CD4-positive, alpha-beta T cell (primary cell): ENCODE measurements around the gene NKAIN2. TPM values are rescaled to one million over a fixed set of nuclear protein-coding genes. Genes with fewer than 3 reads are reported as not detected.

ENCODE experiments used
- ATAC-seq: fragments of 200-7000 bp; cut with Tn5 transposase; one replicate; pipeline ENCODE4 v1.10.0; 2022; ENCODE audit warnings: mild to moderate bottlenecking; ENCODE audit not compliant: poor library complexity
- CTCF ChIA-PET: fragments of 350-600 bp; sonication (Branson Sonifier 250); formaldehyde crosslinking; loops from one replicate; lab custom pipeline; 2021; ENCODE audit warnings: antibody characterized with exemption, inconsistent platforms; lab: Charles Lee
- POLR2A ChIA-PET: fragments of 350-600 bp; sonication (Branson Sonifier 250); formaldehyde crosslinking; loops from one replicate; lab custom pipeline; 2021; ENCODE audit warnings: antibody characterized with exemption, inconsistent platforms; lab: Charles Lee
- DNase-seq, 14 experiments: peaks; one replicate each; pipeline ENCODE4 v3.0.0-alpha.2; 2013 to 2020; ENCODE audit warnings: mixed read lengths in 2 of 14
- H3K27ac ChIP-seq, 2 donors: one replicate each; pipeline versions ENCODE4 v1.5.1 to v1.7.0; 2013; ENCODE audit warnings: low read length in 2 of 2, low read depth in 1 of 2, mild to moderate bottlenecking in 1 of 2
- H3K27me3 ChIP-seq, 2 experiments: 1 replicate in 1 of 2; 2 replicates in 1 of 2; pipeline versions ENCODE4 v1.6.1 to v1.7.0; 2013; ENCODE audit warnings: low read length in 2 of 2, control low read depth in 1 of 2, mild to moderate bottlenecking in 1 of 2, moderate library complexity in 1 of 2; ENCODE audit not compliant: insufficient read depth in 2 of 2, control insufficient read depth in 1 of 2
- H3K36me3 ChIP-seq: one replicate; pipeline ENCODE4 v1.6.1; 2013; ENCODE audit warnings: low read length, control low read depth; ENCODE audit not compliant: insufficient read depth
- H3K4me1 ChIP-seq: one replicate; pipeline ENCODE4 v1.6.1; 2013; ENCODE audit warnings: low read length, control low read depth; ENCODE audit not compliant: insufficient read depth
- H3K4me3 ChIP-seq: one replicate; pipeline ENCODE4 v1.5.1; 2013; ENCODE audit warnings: mild to moderate bottlenecking, low read length, moderate library complexity
- H3K9me3 ChIP-seq, 2 experiments: 1 replicate in 1 of 2; 2 replicates in 1 of 2; pipeline versions ENCODE4 v1.6.1 to v1.7.0; 2013; ENCODE audit warnings: low read length in 2 of 2, mild to moderate bottlenecking in 2 of 2, control low read depth in 1 of 2, moderate library complexity in 1 of 2; ENCODE audit not compliant: control insufficient read depth in 1 of 2, insufficient read depth in 1 of 2
- H3K27ac Mint-ChIP-seq: one replicate; pipeline ENCODE4 v1.8.0; 2020; ENCODE audit warnings: mixed read lengths
- H3K27me3 Mint-ChIP-seq: one replicate; pipeline ENCODE4 v1.8.0; 2021; ENCODE audit warnings: mixed read lengths
- H3K36me3 Mint-ChIP-seq: one replicate; pipeline ENCODE4 v1.8.0; 2021; ENCODE audit warnings: low read depth, mixed read lengths
- H3K4me1 Mint-ChIP-seq: one replicate; pipeline ENCODE4 v1.8.0; 2021; ENCODE audit warnings: low read depth, mixed read lengths
- H3K4me3 Mint-ChIP-seq: one replicate; pipeline ENCODE4 v1.8.0; 2020; ENCODE audit warnings: mild to moderate bottlenecking, mixed read lengths
- H3K9me3 Mint-ChIP-seq: one replicate; pipeline ENCODE4 v1.8.0; 2020; ENCODE audit warnings: mixed read lengths
- CTCF ChIP-seq: fragments of 200-600 bp; IDR thresholded peaks from one replicate; pipeline ENCODE4 v1.8.0; 2022; ENCODE audit warnings: antibody characterized with exemption, mild to moderate bottlenecking
- intact Hi-C, 2 experiments: fragments of 100-400 bp; cut with DNase I in 1 of 2; cut with micrococcal nuclease in 1 of 2; formaldehyde crosslinking; loops; one replicate each; pipeline versions ENCODE4 v1.15.1 to v1.9.0; 2023 to 2025; cut with DNase I, micrococcal nuclease
- total RNA-seq, 174 experiments: library from RNA in 2 of 174; stranded (reverse) in 2 of 174; gene quantifications; one replicate each; pipeline ENCODE4 v1.2.3 and lab custom pipeline; 2021 to 2026

The NKAIN2 gene
- total RNA-seq, 2 experiments from 2014 or later = not detected

- TF ChIP-seq CTCF = no peak
- CTCF ChIA-PET = no interaction called here
- H3K9me3 Mint-ChIP-seq = peaks cover 1% of the 10 kb centered on the region
Measured at GRCh38 chr6:124668028-124668427, 864.4 kb downstream of the NKAIN2 start.

DNA sequence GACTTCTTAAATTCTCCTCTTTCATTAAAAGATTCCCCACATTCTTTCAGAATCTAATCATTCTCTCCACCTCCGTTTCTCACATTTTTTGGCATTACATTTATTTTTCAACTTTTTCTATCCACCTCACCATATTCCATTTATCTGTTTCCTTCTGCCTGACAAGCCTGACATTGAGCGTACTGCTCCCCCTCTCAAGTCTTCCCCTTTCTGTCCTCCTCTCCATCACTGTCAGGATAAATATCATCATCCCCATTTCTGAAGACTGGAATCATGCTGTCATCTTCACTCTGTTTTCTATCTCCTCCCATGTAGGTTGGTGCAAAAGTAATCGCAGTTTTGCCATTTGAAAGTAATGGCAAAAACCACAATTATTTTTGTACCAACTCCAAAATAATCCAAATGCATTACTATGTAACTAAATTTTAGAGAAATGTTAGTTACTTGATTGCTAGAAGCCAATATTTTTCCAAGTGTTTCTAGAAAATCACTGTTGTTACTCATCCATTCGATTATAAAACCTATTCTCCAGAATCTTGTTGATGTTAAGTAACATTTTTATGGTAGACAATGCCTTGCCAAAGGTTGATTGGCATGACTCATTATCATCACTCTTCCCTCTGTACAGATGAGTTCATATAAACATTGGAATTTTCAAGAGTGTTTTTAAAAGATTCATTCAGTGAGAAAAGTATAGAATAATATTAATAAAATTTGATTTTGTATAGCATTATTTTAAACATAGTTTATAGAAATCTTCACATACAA, 866.2 kb downstream of the NKAIN2 start:
- Histone ChIP-seq H3K9me3 (no peaks in the 10 kb centered on the region), H3K4me1 (no peaks in the 10 kb centered on the region), H3K27ac (no peak overlapping the region), H3K27me3 (no peaks in the 10 kb centered on the region), H3K36me3 (no peaks in the 10 kb centered on the region), H3K4me3 (no peak overlapping the region)
- intact Hi-C loops = no loop called here
- ATAC-seq (no peak), DNase-seq (no peak)
- Mint-ChIP-seq H3K36me3 (no peaks in the 10 kb centered on the region), H3K9me3 (peaks cover 4% of the 10 kb centered on the region), H3K4me3 (no peak overlapping the region), H3K27ac (no peak overlapping the region), H3K27me3 (no peaks in the 10 kb centered on the region), H3K4me1 (no peaks in the 10 kb centered on the region)
- POLR2A ChIA-PET = no interaction called here
- no peak for TF ChIP-seq CTCF
- CTCF ChIA-PET = no interaction called here

More at GRCh38 chr6:124668028-124668427, 864.4 kb downstream of the NKAIN2 start:
- no peaks in the 10 kb centered on the region for H3K27me3 Mint-ChIP-seq
- intact Hi-C loops = no loop called here
- H3K4me1 Mint-ChIP-seq = no peaks in the 10 kb centered on the region
- POLR2A ChIA-PET = no interaction called here
- no peak for DNase-seq
- no peak overlapping the region for H3K4me3 Mint-ChIP-seq
- ATAC-seq = no peak
- no peaks in the 10 kb centered on the region for H3K4me1 ChIP-seq
- no peak overlapping the region for H3K4me3 ChIP-seq
- H3K27ac Mint-ChIP-seq = no peak overlapping the region
- H3K36me3 Mint-ChIP-seq = no peaks in the 10 kb centered on the region
- H3K9me3 ChIP-seq = peaks cover 0 to 5% of the 10 kb centered on the region in 2 experiments
- no peaks in the 10 kb centered on the region for H3K36me3 ChIP-seq
- H3K27ac ChIP-seq = no peak overlapping the region
- no peaks in the 10 kb centered on the region for H3K27me3 ChIP-seq

DNA sequence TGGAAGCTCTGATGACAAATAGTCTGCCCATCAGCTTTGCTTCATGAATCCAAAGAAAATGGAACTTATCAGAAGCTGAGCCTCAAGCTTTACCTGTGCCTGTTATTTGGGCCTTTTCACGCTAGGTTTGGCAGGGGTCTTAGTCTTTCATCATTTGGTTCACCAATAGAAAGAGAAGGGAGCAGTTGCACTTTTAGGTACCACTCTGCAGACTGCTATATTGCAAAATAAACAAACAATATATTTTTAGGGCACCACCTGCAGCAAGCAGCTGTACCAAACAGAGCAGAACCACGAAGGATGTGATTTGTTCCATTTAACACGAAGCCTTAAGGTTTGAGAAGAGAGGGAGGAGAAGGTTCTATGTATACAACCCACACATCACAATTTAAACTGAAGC, 867.1 kb downstream of the NKAIN2 start:
- ATAC-seq (no peak), DNase-seq (no peak)
- H3K4me3 ChIP-seq = no peak overlapping the region
- no peak overlapping the region for H3K27ac ChIP-seq
- TF ChIP-seq CTCF = no peak
- ChIA-PET CTCF (no interaction called here), POLR2A (no interaction called here)
- Mint-ChIP-seq H3K9me3 (peaks cover 4% of the 10 kb centered on the region), H3K36me3 (no peaks in the 10 kb centered on the region), H3K4me1 (no peaks in the 10 kb centered on the region), H3K27me3 (no peaks in the 10 kb centered on the region), H3K4me3 (no peak overlapping the region), H3K27ac (no peak overlapping the region)
- no peaks in the 10 kb centered on the region for H3K36me3 ChIP-seq
- no peaks in the 10 kb centered on the region for H3K4me1 ChIP-seq
- intact Hi-C loops = no loop called here
- no peaks in the 10 kb centered on the region for H3K9me3 ChIP-seq
- no peaks in the 10 kb centered on the region for H3K27me3 ChIP-seq
